Suppressor macrophage treated with lipopolysaccharide for 1 hour (primary cell): Measurements from ENCODE around the gene ESYT3.
"Not testable (repeated sequence)": the region's sequence is repeated elsewhere in the genome, so short reads cannot be mapped to it uniquely, and the experiment has no call there.

ENCODE experiments used
- DNase-seq, 3 donors: peaks; one replicate each; pipeline ENCODE4 v3.0.0-alpha.2; 2020 to 2022

Gene ESYT3

DNA sequence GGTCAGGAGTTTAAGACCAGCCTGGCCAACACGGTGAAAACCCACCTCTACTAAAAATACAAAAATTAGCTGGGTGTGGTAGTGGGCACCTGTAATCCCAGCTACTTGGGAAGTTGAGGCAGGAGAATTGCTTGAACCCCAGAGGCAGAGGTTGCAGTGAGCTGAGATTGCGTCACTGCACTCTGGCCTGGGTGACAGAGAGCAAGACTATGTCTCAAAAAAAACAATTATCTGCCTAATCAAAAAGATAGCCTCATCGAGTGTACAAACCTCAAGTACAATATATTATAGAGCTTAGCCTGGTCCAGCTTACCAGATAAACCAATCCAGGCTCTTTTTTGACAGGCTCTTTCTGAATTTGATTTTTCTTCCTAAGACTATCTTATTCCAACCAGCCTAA, 61.2 kb downstream of the ESYT3 start:
- not testable (repeated sequence) for DNase-seq

DNA sequence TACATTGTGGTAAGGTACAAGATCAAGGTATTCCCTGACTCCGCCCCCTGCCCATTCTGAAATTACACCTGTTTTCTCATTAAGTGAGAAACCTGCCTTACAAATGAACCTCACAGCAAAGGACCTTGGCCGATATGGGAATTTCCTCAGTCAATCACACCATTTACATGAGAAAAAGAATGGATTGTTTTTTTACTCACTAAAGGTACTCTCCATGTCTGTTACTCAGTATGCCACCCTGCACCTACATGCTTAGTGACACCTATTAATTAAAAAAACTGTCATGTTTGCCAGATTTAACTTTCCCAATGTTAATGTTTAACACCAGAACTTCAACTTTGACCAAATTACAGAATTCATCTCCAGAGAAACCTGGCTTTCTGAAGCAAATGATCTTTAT, 62.0 kb downstream of the ESYT3 start:
- DNase-seq: no peak

DNA sequence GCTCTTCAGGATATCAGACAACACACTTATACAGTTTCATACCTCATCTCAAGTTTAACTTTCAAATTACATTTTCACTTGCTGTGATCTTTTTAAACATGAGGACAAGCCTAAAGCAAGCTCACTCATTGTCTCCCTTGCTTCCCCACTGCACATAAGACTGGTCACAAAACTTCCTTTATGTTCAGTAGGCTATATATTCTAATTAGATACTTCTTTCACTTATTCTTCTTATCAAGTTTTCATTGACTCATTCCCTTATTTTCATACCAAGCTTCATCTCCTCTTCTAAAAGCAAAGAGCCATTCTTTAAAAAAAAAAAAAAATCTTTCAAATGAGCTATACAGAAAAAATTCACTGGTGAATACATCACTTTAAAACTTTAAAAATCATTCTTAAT, 62.6 kb downstream of the ESYT3 start:
- DNase-seq: no peak

DNA sequence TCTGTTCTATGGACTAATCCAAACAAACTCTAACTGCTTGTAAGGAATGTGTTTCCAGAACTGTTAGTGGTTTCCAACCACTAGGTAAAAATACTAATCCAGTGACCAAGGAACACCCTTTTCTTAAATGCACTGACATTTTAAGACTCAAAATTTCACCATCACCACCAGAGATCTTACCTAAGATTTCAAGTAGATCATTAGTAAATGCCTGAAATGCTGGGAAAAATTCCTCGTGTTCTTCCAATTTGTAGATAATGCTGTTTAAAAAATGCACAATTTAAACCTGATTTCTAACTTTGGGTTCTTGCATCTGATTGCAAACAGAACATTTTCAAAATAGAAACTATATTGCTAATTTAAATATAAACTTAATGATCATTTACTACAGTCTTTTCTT, 63.4 kb downstream of the ESYT3 start:
- DNase-seq: no peak

DNA sequence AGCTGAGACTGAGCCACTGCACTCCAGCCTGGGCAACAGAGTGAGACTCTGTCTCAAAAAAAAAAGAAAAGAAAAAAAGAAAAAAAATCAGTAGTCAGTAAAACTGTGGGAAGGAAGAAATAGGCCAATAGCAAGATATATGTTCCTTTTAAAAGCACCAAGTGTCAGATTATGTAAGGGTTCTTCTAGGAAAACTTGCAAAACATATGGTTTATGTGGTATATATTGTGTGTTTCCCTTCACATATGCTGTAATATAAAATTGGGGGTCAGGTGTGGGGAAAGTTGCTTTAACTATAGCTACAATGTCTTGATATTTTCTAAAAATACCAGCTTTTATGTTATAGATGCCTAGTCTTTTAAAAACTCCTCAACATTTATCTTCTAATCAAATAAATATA, 64.6 kb downstream of the ESYT3 start:
- DNase-seq: no peak

DNA sequence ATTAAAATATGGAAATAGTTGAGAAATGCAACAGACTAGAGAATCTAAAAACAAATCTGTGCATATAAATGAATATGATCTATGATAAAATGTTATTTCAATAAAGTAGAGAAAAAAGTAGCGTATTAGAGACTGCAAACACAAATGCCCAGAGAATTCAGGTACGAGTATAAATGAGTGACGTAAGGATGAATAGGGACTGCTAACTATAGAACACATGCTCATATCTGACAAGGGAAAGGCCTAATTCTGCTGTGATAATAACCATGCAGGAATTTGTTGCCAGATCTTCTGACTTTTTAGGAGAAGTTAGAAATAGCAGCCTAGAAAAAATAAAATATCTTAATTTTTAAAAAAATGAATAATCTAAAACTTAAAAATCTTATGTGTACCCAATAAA, 73.1 kb downstream of the ESYT3 start:
- DNase-seq: no peak

DNA sequence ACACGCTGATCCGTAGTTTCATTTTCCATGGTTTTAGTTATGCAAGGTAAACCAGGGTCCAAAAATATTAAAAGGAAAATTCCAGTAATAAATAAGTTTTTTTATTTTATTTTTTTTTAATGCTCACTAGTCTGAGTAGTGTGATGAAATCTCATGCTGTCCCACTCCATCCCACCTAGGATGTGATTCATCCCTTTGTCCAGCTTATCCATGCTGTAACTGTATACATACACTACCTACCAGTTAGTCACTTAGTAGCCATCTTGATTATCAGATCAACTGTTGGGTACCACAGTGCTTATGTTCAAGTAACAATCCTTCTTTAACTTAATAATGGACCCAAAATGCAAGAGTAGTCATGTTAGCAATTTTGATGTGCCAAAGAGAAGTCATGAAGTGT, 75.2 kb downstream of the ESYT3 start:
- DNase-seq: no peak

DNA sequence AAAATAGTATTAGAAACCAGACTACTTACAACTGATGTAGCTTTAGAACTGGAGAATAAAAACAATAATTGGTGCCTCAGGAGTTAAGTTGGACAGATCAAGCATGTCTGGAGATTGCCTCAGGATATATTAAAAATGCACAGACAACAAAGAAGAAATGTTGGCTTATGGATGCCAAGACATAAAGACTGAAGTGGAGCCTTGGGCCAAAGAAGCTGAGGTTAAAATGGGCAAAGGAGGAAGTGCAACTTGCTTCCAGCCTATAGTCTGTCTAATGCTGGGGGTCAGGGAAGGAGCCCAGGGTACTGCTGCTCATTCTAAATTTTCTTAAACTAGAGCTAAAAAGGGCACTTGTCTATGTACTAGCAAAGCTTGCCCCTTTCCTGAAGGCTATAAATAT, 77.5 kb downstream of the ESYT3 start:
- DNase-seq: no peak

DNA sequence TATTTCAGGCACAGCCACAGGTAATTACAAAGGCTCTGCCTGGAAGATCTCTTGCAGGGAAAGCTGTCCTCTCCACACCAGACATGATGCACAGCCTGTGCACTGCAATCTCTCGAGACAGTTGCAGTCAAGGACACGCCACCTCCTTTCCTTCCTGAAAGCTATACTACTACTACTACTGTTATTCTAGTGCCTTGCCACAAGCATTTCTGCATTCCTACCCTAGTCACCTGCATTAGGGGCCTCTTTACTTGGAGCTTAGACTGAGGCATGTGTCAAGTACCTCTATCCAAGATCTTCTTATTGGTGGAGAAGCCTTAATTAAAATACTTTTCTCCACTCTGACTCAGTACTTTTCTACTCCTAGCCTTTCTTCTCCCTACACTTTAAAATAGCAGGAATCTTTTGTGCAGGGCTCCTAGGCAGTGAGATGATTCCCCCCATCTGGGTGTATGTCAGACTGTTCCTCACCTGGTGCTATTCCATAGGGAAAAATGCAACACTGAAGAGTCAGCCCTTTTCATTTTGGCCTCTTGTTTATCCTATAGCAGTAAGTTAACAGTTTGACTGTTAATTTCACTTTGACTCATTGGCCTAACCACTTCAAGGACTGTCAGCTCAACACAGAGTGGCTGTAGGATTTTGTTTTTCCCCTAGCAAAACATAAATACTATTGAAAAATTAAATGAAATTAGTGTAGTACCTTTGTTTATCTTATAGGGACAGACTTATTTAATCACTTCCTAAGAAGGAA, 78.9 kb downstream of the ESYT3 start:
- DNase-seq: no peak

DNA sequence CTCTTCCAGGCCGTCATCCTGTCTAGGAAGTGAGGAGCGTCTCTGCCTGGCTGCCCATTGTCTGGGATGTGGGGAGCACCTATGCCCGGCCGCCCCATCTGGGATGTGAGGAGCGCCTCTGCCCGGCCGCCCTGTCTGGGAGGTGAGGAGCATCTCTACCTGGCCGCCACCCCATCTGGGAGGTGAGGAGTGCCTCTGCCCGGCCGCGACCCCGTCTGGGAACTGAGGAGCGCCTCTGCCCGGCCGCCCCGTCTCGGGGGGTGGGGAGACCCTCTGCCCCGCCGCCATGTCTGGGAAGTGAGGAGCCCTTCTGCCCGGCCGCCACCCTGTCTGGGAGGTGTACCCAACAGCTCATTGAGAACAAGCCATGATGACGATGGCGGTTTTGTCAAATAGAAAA, 87.0 kb downstream of the ESYT3 start:
- not testable (repeated sequence) for DNase-seq
